ENCODE results near the gene CGN. TPM values are rescaled to one million over a fixed set of nuclear protein-coding genes. Genes with fewer than 3 reads are reported as not detected.

Gene CGN
- total RNA-seq, 6 experiments from 2014 or later: 0.17 to 0.28 (median 0.21) TPM

DNA sequence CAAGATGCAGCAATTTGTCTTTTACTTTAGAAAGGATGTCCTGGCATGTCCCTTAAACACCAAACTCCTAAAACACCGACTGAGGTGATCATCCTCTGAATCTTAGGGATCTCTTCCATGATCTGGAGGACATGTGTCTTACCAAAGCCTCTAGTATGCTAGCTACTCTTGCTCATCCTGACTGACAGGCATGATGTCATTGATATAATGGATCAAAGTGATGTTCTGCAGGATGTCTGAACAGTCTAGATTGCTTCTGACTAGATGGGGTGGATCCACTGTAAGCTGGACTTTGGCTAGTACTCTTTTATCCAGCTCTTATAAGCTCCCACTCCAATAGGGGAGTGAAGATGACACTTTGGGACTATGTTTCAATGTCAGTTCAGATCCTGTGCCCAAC is 11.3 kb upstream of the CGN start:
- no peaks in the 10 kb centered on the region for H3K36me3 Mint-ChIP-seq (ENCODE audit: low read depth)
- peaks cover 16% of the 10 kb centered on the region for H3K4me1 Mint-ChIP-seq (ENCODE audit: low read depth)
- no peak for DNase-seq
- no peaks in the 10 kb centered on the region for H3K9me3 Mint-ChIP-seq
- peaks cover 22% of the 10 kb centered on the region for H3K27me3 Mint-ChIP-seq (ENCODE audit: insufficient read depth)
- no peak overlapping the region for H3K27ac Mint-ChIP-seq
- TF ChIP-seq, protein P1, sequence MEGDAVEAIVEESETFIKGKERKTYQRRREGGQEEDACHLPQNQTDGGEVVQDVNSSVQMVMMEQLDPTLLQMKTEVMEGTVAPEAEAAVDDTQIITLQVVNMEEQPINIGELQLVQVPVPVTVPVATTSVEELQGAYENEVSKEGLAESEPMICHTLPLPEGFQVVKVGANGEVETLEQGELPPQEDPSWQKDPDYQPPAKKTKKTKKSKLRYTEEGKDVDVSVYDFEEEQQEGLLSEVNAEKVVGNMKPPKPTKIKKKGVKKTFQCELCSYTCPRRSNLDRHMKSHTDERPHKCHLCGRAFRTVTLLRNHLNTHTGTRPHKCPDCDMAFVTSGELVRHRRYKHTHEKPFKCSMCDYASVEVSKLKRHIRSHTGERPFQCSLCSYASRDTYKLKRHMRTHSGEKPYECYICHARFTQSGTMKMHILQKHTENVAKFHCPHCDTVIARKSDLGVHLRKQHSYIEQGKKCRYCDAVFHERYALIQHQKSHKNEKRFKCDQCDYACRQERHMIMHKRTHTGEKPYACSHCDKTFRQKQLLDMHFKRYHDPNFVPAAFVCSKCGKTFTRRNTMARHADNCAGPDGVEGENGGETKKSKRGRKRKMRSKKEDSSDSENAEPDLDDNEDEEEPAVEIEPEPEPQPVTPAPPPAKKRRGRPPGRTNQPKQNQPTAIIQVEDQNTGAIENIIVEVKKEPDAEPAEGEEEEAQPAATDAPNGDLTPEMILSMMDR (IDR thresholded peaks at IDR 0.05): no peak
- H3K4me3 Mint-ChIP-seq: no peak overlapping the region

DNA sequence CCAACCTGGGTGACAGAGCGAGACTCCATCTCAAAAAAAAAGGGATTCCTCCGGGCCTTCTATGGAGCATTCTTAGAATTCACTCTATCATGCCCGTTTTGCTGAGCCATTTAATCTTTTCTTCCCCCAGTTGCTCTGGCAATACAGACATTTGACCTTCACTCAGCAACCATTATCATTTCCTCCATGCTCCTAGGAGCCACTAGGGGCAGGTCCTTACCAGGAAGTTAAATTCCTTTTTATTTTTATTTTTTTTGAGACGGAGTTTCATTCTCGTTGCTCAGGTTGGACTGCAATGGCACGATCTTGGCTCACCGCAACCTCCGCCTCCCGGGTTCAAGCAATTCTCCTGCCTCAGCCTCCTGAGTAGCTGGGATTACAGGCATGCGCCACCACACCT is 9.7 kb upstream of the CGN start:
- Mint-ChIP-seq H3K4me1 (ENCODE audit: low read depth) (peaks cover 6% of the 10 kb centered on the region), H3K36me3 (ENCODE audit: low read depth) (no peaks in the 10 kb centered on the region), H3K4me3 (no peak overlapping the region), H3K27ac (no peak overlapping the region), H3K9me3 (no peaks in the 10 kb centered on the region), H3K27me3 (ENCODE audit: insufficient read depth) (peaks cover 27% of the 10 kb centered on the region)
- TF ChIP-seq, protein P1 (IDR thresholded peaks at IDR 0.05): peak; percentile 39
- no peak for DNase-seq

DNA sequence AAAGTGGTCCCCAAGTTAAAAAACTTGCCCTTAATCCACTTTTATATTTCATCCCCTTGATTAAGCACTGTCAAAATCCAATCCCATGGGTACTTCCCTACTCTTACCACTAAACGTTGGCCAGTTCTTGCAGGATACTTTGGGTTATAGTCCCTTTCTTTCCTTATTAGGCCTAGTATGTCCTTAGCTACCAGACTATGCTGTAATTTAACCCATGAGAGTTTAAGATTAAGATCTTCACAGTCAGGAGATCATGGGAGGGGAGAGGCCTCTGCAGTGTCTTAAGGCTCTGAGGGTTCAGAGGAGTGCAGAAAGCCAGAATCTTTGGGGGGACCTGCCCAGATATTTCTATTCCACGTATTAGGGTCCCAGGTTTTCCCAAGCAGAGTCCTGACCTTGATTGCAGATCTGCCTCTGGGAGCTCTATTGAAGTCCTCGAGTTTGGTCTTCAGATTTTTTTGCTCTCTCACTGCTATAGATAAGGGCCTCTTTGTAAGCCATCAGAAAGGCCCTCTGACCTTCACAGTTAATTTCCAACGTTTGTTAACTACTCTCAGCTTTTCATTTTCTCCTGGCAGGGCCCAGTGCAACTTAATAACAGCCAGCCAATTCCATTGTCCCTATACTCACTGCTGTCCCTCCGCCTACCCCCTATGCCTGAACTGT is 9.0 kb upstream of the CGN start:
- H3K9me3 Mint-ChIP-seq: no peaks in the 10 kb centered on the region
- H3K27me3 Mint-ChIP-seq (ENCODE audit: insufficient read depth): peaks cover 30% of the 10 kb centered on the region
- peaks cover 6% of the 10 kb centered on the region for H3K4me1 Mint-ChIP-seq (ENCODE audit: low read depth)
- H3K36me3 Mint-ChIP-seq (ENCODE audit: low read depth): no peaks in the 10 kb centered on the region
- H3K4me3 Mint-ChIP-seq: no peak overlapping the region
- H3K27ac Mint-ChIP-seq: no peak overlapping the region
- no peak for DNase-seq
- TF ChIP-seq, protein P1 (IDR thresholded peaks at IDR 0.05): no peak

DNA sequence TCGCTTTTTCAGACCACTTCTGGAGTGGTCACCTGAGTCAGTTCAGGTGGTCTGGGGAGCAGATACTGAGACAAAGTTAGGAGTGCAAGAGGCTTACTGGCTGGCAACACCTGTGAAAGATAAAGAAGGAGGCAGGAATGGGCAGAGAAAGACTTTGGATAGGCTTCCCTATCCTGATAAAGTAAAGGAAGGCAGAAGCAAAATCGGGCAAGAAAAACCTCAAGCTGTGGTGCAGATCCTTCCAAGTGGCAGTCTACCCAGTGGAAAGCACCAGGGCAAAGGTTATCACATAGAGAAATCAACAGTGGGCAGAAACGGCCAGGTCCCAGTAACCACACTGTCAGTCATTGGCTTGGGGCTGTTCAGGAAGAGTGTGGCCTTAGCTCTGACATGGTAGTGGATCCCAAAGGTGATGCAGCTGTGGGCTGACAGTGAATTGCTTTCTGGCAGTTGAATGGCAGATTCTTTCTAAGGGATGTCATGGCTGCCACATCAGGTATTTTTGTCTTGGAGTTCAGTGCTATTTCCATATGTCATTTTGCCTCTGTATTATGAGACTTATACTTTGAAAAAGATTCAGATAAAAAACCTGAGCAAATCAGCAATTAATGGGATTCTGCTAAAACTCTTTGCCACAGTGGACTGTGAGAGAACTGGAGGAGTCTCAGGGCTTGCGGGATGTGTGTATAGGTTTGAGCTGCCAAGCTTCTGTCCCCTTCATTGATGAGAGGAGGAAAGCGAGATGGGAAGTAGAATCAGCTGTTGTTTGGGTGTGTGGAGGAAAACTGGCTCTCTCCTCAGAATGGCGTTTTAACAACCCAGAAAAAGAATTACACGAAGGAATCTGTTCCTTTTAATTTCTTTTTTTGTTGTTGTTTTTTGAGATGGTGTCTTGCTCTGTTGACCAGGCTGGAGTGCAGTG is 8.1 kb upstream of the CGN start:
- TF ChIP-seq, protein P1 (IDR thresholded peaks at IDR 0.05): no peak
- H3K36me3 Mint-ChIP-seq (ENCODE audit: low read depth): no peaks in the 10 kb centered on the region
- no peak overlapping the region for H3K4me3 Mint-ChIP-seq
- H3K27me3 Mint-ChIP-seq (ENCODE audit: insufficient read depth): peaks cover 31% of the 10 kb centered on the region
- no peak for DNase-seq
- H3K9me3 Mint-ChIP-seq: no peaks in the 10 kb centered on the region
- H3K27ac Mint-ChIP-seq: no peak overlapping the region
- H3K4me1 Mint-ChIP-seq (ENCODE audit: low read depth): peaks cover 6% of the 10 kb centered on the region

DNA sequence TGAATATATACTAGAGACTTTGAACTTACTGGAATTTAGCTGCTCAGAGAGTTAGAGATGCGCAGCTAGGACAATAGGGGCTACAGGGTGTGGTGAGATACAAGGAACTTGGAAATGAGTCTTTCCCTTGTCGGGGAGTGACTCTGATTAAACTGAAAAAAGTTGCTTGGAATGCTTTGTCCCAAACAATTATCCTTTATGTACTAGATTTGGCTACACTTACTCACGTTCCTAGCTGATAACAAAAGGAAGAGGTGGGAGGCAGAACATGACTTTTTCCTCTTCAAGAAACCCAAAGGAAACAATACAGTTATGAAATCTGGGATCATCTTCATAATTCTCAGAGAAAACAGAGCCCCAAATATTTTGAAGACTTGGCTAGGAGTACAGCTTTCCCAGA is 6.9 kb upstream of the CGN start:
- H3K36me3 Mint-ChIP-seq (ENCODE audit: low read depth): no peaks in the 10 kb centered on the region
- no peak overlapping the region for H3K4me3 Mint-ChIP-seq
- no peak overlapping the region for H3K27ac Mint-ChIP-seq
- TF ChIP-seq, protein P1 (IDR thresholded peaks at IDR 0.05): no peak
- no peak for DNase-seq
- no peaks in the 10 kb centered on the region for H3K9me3 Mint-ChIP-seq
- H3K4me1 Mint-ChIP-seq (ENCODE audit: low read depth): peaks cover 6% of the 10 kb centered on the region
- peaks cover 29% of the 10 kb centered on the region for H3K27me3 Mint-ChIP-seq (ENCODE audit: insufficient read depth)
